GM19193 (cell line): ENCODE results near the gene C22orf15.

Source experiments
- POLR2A ChIP-seq: IDR thresholded peaks from 4 replicates; pipeline ENCODE4 v1.6.1; 2011; ENCODE audit not compliant: insufficient read depth, insufficient read length; ENCODE audit errors: extremely low read depth

Gene C22orf15

DNA sequence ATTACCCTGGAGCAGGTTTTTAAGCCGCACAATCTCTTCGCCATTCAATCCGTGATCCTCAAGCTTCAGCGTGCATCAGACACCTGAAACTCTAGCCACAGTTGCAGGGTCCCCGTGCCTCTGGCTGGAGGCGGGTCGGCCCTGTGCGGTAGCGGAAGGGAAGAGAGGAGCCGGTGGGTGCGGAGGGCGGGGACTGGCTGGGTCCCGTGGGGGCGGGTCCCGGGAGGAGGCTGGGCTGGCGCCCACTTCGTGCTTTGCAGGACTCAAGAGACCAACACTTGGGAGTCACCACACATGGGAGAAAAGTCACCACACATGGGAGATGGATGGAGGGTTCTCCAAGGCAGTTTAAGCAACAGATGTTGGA is 772 bp downstream of the C22orf15 start:
- TF ChIP-seq POLR2A: no peak

DNA sequence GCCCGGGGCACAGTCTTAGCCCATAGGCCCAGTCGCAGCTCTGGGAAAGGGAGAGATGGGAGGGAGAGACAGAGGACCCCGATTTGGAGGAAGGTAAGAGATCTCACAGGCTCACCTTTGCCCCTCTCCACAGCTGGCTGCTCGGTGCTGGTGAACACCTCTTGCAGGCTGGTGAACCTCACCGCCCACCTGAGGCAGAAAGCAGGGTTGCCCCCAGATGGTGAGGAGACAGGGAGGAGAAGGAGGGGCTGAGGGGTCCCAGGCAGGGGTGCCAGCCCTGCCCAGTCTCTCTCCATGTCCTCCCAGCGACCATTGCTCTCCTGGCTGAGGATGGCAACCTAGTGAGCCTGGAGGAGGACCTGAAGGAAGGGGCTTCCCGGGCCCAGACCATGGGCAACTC is 1.2 kb downstream of the C22orf15 start:
- no peak for TF ChIP-seq POLR2A

DNA sequence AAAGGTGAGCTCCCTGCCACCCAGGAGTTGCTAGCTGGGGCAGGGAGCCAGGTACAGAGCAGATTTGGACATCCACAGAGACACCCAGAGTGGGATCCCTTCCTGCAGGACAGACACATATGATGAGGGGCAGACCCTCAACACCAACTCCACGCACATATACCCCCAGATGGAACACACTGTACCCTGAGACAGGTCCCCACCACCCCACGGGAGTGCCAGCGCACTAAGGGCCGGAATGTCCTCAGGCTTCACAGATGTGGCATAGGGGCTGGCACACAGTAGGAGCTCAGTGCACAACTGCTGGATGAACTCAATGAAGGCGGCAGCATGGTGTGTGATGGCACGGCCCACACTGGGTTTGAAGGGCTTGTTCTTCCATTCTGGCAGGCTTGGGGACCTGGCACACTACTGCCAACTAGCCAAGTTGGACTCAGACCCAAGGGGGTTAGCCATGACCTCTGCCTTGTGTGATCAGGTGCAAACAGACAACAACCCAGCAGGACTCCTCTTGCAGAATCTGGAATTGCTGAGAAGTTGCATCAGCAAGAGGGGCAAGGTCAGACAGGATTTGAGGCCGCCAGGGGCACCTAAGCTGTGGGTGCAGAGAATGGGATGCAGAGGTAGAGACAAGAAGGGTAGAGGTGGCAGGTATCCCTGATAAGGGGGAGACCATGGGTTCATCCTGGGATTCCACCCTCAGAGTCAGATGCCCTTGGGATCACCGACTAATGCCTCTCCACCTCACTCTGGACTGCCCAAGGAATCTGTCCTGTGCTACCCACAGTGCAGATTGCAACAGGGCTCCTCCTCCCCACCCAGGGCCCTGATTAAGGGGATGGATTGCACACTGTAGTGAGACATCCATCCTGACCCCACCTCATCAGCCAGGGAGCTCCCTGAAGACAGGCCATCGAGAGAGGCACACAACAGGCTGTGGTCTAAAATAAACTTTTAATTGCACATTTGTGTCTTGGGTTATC is 2.4 kb downstream of the C22orf15 start:
- no peak for TF ChIP-seq POLR2A

DNA sequence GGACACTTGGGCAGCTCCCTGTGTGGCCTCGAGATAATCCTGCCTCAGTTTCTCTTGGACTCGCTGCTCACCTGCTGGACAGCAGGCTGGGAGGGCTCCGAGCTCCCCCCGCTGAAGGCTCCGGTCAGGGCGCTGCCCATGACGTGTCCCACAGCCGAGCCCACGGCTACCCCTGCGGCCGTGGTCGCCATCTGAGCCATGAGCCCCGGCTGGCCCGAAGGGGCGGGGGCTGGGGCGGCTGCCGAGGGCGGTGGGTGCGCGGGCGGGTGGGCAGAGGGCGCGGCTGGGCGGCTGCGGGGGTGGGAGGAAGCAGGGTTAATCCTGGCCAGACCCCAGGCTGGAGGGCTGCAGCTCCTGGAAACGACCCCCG is 4.5 kb downstream of the C22orf15 start:
- no peak for TF ChIP-seq POLR2A

DNA sequence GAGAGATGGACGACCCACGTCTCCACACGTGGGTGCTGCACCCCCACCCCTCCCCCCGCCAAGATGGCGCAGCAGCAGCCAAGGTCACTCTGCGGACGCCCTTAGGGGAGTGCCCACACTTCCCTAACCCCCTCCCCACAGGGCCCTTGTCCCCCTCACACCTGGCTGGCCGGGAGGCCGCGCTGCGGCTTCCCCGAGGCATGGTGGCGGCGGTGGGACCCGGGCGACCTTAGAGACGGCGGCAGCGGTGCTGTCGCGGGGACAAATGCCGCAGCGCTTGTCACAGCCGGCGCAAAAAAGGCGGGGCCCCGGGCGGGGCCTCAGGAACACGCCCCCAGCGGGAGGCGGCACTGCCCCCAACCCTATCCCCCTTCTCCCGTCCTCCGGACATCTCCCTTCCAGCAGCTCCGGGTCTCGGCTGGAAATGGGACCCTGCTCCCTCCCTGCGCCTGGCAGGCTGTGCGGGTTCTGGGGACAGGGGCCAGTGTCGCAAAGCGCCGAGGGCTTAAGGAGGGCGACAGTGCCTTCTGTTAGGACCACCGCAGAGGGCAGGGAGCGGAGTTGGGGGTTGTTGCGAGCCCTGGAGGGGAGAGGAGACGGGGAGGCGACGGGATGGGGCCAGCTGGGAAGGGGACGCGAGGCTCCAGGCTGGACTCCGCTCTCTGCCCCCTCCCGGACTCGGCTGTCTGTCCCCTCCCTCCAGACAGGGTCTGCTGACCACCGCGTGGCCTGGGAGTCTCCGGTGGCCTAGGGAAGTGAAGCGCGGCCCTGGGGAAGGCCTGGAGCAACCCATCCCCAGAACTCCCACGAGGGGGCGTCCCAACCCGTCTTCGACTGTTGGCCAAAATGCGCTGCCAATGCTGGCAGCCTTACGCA is 5.1 kb downstream of the C22orf15 start, which contains the start of gene CHCHD10:
Gene CHCHD10 (minus strand): TSS at position 300 of the 876 bp plus-strand sequence. CDS start 98 bp downstream, at position 202.
- peak; percentile 77 for TF ChIP-seq POLR2A

DNA sequence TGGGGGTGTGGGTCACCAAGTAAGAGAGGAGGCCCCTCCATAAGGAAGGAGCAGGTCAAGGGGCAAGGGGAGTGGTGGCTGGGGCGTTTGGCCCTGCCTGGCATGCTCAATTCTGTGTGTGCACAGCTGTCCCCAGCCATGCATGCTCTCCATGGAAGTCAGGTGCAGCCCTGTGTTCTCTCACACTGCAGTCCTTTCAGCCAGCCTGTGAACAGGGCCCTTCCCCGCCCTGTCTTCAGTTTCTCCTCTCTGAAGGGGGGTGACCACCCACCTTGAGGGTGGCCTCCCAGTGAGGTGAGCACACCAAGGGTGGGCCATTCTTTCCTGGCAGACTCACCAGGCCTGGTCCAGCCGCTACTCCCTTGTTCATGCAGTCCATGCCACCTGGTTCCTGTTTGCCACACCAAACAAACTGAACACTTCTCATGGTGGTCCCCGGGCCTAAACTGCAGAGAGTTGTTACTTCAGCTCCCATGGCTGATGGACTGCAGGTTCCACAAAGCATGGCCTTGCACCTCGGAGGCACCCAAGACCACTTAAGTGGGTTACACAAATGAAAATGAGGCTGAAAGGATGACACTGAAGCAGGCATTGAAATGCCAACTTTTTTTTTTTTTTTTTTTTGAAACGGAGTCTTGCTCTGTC is 6.7 kb downstream of the C22orf15 start:
- TF ChIP-seq POLR2A: no peak

DNA sequence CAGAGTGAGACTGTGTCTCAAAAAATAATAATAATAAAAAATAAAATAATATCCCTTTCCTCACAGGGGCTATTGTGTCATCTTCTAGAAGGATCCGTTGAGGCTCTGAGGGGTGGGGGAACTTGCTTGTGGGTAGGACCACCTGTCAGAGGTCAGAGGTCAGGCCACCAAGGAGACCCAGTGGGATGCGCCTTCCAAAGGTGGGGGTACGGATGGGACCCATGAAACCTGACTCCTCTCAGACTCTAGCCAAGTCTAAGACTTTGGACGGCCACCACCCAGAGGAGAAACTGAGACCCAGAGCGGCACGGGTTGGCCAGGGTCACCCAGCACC is 9.5 kb downstream of the C22orf15 start:
- no peak for TF ChIP-seq POLR2A

DNA sequence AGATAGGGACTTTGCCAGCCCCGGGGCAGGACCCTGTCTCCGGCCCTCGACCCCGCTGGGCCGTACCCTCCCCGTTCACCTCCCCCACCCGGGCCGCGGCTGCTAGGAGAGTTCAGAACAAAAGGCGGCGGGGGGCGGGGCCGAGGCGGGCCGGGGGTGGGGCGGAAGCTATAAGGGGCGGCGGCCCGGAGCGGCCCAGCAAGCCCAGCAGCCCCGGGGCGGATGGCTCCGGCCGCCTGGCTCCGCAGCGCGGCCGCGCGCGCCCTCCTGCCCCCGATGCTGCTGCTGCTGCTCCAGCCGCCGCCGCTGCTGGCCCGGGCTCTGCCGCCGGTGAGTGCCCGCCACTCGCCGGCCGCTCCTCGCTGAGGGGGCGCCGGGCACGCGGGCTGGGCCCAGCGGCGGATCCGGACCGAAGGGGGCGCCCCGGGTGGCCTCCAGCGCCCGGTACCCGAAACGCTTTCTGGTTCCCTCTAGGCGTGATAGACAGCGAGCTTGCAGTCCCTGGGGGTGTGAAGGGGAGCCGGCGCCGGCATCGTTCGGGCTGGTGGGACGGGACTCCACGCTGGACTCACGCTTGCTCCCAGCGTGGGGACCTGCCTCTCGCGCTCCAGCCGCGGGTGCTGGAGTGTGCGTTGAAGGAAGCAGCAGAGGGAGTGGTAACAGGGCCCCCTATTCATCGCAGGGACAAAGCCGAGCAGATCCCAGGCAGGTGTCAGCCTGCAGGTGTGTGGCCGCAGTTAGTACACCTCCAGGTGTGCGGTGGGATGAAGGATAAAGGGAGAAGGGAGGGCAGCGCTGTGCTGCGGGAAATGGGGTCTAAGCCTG is 10.1 kb downstream of the C22orf15 start, which contains the start of gene MMP11:
Gene MMP11 (plus strand): TSS at position 201 of the 825 bp plus-strand sequence. CDS start 22 bp downstream, at position 223.
- TF ChIP-seq POLR2A: no peak

DNA sequence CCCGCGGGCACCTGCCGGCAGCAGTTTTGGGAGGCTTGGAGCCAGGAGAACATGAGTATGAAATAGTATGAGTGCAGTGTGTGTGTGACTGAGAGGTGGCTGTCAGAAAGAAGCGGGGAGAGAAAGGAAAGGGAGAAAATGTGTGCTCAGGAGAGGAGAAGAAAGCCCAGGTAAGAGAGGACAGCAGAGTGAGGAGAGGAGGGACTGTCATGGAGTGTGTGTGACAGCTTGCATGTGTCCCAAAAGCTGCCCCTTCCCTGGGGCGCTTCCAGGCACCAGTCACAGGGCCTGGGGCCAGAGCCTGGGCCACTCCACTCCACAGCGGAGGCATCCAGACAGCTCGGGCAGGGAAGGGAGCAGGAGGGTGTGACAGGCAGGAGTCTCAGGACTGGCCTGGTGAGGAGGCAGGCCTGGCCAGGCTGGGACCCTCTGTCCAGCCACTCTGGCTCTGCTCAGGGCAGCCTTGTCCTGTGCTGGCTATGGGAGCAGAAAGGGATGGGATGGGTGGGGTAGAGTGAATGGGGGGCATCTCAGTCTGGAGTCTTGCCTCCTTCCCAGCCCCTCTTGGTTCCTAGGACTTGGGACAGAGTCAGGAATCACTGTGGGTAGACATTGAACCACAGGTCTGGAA is 10.8 kb downstream of the C22orf15 start:
- TF ChIP-seq POLR2A: no peak

DNA sequence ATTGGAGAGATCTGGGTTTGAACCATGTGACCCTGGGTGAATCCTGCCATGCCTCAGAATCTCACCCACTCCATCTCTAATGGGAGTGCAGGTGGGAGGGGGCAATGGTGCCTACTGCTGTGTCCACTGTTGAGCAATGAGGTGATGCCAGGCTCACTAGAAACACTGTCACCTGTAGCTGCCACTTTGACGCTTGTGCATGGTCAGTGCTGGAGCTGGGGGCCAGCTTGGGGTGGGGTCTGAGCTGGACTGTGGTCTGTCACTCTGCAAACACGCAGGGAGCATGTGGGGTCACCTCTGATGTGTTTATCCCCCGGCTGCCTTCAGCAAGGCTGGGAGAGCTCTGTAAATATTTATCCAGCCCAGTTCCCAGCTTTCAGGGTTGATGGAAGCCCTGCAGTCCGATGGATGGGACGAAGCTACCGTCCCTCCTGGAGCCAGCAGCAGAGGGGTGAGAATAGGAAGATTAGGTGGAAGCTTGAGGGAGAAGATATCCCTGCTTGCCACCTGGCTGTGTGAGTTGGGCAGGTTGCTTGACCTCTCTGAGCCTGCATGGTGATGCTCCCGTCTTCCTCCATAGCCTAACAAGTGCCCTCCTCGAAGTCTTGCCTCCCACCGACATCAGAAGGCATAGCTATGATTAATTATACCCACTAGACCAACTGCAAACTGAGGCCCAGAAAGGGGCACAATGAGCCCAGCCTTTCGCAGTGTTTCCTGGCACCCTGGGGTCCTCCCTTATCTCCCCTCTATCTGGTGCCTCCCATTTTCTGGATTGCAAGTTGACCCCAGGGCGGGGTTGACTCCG is 11.5 kb downstream of the C22orf15 start:
- TF ChIP-seq POLR2A: no peak

DNA sequence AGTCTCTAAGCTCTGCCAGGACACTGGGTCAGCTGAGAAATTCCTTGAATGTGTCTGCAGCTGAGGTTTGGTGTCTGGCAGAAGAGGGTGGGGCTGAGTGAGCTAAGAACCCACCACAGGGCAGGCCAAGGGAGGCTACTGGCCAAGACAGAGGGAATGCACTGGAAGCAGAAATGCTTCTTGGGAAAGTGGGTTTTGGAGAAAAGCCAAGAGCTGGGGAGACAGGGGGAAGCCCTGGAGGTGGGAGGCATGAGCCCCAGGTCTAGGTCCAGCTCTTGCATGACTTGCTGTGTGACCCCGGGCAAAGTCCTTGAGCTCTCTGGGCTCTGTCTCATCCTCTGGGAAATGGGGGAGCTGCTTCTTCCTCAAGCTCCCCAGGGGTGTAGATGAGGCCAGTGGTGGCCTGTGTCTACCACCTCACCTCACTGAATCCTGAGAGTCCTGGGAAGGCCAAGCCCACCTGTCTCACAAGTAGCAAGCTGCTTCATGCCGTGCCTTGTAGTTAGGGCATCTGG is 12.2 kb downstream of the C22orf15 start:
- TF ChIP-seq POLR2A: no peak

DNA sequence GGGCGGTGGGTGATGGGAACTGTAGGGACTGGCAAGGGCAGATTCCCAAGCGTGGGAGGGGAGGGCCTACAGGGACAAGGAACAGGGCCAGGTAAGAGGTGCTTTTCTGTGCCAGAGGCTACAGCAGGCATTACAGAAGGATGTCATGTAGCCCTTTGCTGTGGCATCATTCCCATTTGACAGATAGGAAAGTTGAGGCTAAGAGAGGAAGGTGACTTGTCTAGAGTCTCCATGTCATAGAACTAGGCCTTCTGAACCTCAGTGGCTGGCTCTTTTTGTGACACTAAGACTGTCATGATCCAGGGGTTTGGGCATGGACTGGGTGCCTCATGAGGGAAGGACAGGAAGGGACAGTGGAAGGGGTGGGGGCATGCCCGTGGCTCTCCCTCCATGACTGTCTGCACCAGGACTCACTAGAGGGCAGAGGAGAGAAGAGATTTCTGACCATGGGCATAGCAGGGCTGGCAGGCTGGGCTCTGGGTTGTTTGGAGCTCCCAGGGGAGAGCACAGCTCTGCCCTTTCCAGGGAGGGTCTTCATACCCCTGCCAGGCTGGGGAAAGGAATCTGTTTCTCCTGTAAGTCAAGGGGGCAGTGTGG is 13.1 kb downstream of the C22orf15 start:
- no peak for TF ChIP-seq POLR2A
